GM13977 (cell line): ENCODE results near the gene TANC2.

Experiments used
- DNase-seq: peaks from one replicate; pipeline ENCODE4 v3.0.0; 2012; ENCODE audit warnings: low spot score
- in situ Hi-C: fragments of 300-500 bp; cut with MboI; formaldehyde crosslinking; loops from one replicate; pipeline ENCODE4 v1.12.0; 2022; ENCODE audit warnings: low sequenced_read_pairs, low pct_unique_long_range_greater_than_20kb, mixed read lengths, inconsistent platforms; ENCODE audit not compliant: unreplicated experiment
- TF ChIP-seq, protein P1 (sequence below): IDR thresholded peaks from 2 replicates; pipeline ENCODE4 v1.5.1; 2012; ENCODE audit warnings: mild to moderate bottlenecking, control low read depth; ENCODE audit not compliant: insufficient read depth; ENCODE audit errors: extremely low read depth, missing control alignments

The TANC2 gene

GRCh38 chr17:62981933-62982332 lies 15.9 kb downstream of the TANC2 start:
- TF ChIP-seq, protein P1, sequence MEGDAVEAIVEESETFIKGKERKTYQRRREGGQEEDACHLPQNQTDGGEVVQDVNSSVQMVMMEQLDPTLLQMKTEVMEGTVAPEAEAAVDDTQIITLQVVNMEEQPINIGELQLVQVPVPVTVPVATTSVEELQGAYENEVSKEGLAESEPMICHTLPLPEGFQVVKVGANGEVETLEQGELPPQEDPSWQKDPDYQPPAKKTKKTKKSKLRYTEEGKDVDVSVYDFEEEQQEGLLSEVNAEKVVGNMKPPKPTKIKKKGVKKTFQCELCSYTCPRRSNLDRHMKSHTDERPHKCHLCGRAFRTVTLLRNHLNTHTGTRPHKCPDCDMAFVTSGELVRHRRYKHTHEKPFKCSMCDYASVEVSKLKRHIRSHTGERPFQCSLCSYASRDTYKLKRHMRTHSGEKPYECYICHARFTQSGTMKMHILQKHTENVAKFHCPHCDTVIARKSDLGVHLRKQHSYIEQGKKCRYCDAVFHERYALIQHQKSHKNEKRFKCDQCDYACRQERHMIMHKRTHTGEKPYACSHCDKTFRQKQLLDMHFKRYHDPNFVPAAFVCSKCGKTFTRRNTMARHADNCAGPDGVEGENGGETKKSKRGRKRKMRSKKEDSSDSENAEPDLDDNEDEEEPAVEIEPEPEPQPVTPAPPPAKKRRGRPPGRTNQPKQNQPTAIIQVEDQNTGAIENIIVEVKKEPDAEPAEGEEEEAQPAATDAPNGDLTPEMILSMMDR = no peak
- in situ Hi-C loops = no loop called here
- DNase-seq = no peak

- no peak for DNase-seq
- in situ Hi-C loops = no loop called here
- TF ChIP-seq, protein P1 = no peak
Measured at GRCh38 chr17:62984801-62985200, 18.8 kb downstream of the TANC2 start.

GRCh38 chr17:62986549-62986948 lies 20.5 kb downstream of the TANC2 start:
- in situ Hi-C loops = no loop called here
- TF ChIP-seq, protein P1 = no peak

DNA sequence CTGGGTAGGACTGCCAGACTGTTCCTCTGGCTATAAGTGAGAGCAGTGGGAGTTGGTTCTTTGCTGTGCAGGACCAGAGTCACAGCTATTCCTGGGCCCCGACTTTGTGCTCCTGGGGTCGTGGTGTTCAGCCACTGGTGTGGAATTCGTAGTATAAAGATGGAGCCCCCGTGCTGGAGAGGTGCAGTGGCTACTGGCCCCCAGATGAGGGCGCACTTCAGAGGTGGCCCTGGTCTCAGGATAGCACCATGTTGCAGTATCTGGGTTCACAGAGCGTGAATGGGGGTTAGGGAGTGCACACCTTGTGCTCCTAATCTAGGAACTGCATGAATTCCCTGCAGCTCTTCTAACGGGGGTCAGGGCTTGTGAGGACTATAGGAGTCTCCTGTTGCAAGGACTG lies 21.1 kb downstream of the TANC2 start:
- no peak for DNase-seq
- TF ChIP-seq, protein P1 = no peak
- in situ Hi-C loops = no loop called here

More at GRCh38 chr17:62986549-62986948, 20.5 kb downstream of the TANC2 start:
- no peak for DNase-seq

- in situ Hi-C loops = no loop called here
- no peak for DNase-seq
- TF ChIP-seq, protein P1 = no peak
Measured at GRCh38 chr17:62989501-62989900, 23.5 kb downstream of the TANC2 start.

DNA sequence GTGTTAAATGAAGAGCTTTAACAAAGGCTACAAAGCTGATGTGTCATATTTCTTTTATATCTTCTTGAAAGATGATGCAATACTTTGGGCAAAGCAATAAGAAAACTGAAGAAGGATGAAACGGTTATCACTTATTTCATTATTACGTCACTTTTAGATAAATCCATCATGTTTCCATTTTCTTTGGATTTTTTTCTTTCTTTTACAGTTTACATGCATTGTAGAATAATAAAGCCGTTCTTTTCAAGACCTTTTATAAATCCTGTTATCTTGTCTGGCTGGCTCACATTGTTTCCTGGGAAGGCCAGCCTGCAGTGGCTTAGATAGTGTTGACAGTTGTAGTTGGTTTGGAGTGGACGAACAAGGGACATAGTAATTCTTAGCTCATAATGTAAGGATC lies 28.9 kb downstream of the TANC2 start:
- TF ChIP-seq, protein P1 = no peak
- no peak for DNase-seq
- in situ Hi-C loops = no loop called here

DNA sequence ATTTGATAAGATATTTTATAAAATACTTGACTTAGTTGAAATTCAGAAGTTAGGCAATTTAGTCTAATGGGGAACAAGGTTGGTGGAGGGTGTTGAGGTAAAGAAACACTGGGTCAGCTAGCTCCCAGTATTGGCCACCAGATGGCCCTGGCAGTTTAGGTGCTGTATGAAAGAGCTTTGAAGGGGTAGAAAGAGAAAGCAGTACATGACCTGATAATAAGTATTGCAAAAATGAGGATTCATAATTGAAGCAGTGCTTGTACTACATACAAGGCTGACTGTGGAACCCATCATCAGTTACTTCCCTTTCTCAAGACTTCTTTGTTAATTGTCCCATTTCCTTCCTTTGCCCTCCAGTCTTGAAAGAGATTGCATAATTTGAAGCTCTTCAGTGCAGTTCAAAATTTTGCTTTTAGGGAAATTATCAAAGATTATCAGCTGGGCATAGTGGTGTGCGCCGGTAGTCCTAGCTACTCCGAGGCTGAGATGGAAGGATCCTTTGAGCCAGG lies 29.4 kb downstream of the TANC2 start:
- TF ChIP-seq, protein P1 = peak; percentile 57
- DNase-seq = peak; percentile 26
- in situ Hi-C loops = no loop called here
